IPS-18a (cell line): ENCODE results near the gene COL13A1.

Experiments
- H3K27ac ChIP-seq: one replicate; pipeline ENCODE4 v1.5.1; 2013; ENCODE audit warnings: low read length
- H3K27me3 ChIP-seq: one replicate; pipeline ENCODE4 v1.6.1; 2013; ENCODE audit warnings: mild to moderate bottlenecking, low read length; ENCODE audit not compliant: control insufficient read depth, insufficient read depth
- H3K36me3 ChIP-seq: one replicate; pipeline ENCODE4 v1.6.1; 2013; ENCODE audit warnings: low read depth, low read length; ENCODE audit not compliant: control insufficient read depth
- H3K4me1 ChIP-seq: one replicate; pipeline ENCODE4 v1.6.1; 2013; ENCODE audit warnings: low read depth, low read length; ENCODE audit not compliant: control insufficient read depth
- H3K4me3 ChIP-seq: one replicate; pipeline ENCODE4 v1.5.1; 2013; ENCODE audit warnings: low read length
- H3K9ac ChIP-seq: one replicate; pipeline ENCODE4 v1.6.1; 2013; ENCODE audit warnings: mild to moderate bottlenecking, low read length, moderate library complexity
- H3K9me3 ChIP-seq: one replicate; pipeline ENCODE4 v1.6.1; 2013; ENCODE audit warnings: low read depth, low read length; ENCODE audit not compliant: control insufficient read depth

COL13A1 gene

DNA sequence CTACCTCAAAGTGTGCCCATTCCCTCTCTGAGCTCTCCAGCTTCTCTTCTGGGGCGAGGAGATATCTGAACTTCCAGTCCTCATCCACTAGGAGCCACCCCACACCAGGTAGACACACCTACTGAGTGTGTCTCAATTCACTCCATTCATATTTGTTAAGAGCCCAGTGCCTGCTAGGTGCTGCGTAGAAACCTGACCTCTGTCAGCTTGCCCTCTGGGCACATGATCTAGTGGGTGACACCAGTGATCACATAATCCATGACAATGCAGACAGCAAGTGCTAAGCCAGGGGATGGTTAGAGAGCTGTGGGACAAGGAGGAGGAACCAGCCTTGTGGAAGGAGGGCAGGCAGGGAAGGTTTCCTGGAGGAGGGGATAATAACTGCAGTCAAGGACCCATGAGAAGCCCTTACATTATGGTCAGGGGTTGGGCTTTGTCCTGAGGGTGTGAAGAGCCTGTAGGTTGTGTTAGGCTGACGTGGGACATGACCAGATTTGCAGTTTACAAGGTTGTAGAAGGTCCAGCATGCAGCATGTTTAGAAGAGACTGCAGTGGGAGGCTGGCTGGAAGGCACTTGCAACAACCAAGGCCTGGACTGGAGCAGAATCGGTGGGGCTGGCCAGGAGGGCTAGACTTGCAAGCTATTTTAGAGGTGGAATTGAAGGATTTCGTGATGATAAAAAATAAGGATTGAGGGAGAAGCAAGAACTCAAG, 81.8 kb downstream of the COL13A1 start:
- Histone ChIP-seq H3K4me1 (peaks cover 14% of the 10 kb centered on the region), H3K27ac (no peak overlapping the region)

GRCh38 chr10:69884024-69884367, 82.3 kb downstream of the COL13A1 start:
- Histone ChIP-seq H3K27me3 (no peaks in the 10 kb centered on the region), H3K4me3 (no peak overlapping the region), H3K4me1 (peaks cover 14% of the 10 kb centered on the region), H3K27ac (no peak overlapping the region), H3K36me3 (no peaks in the 10 kb centered on the region), H3K9ac (no peak overlapping the region), H3K9me3 (no peaks in the 10 kb centered on the region)

More for the DNA sequence above, 81.8 kb downstream of the COL13A1 start:
- no peaks in the 10 kb centered on the region for H3K36me3 ChIP-seq
- H3K27me3 ChIP-seq: no peaks in the 10 kb centered on the region
- H3K4me3 ChIP-seq: no peak overlapping the region
- H3K9me3 ChIP-seq: no peaks in the 10 kb centered on the region
- no peak overlapping the region for H3K9ac ChIP-seq

- no peaks in the 10 kb centered on the region for H3K27me3 ChIP-seq
- H3K4me3 ChIP-seq: no peak overlapping the region
- peaks cover 12% of the 10 kb centered on the region for H3K4me1 ChIP-seq
- H3K9me3 ChIP-seq: no peaks in the 10 kb centered on the region
- no peak overlapping the region for H3K27ac ChIP-seq
- H3K36me3 ChIP-seq: no peaks in the 10 kb centered on the region
- H3K9ac ChIP-seq: no peak overlapping the region
These were observed 83.0 kb downstream of the COL13A1 start for GRCh38 chr10:69884686-69885085.

- Histone ChIP-seq H3K9ac (no peak overlapping the region), H3K4me1 (peaks cover 5% of the 10 kb centered on the region), H3K9me3 (no peaks in the 10 kb centered on the region), H3K27me3 (no peaks in the 10 kb centered on the region), H3K27ac (no peak overlapping the region), H3K4me3 (no peak overlapping the region), H3K36me3 (no peaks in the 10 kb centered on the region)
These were observed 83.8 kb downstream of the COL13A1 start for GRCh38 chr10:69885379-69886013.

DNA sequence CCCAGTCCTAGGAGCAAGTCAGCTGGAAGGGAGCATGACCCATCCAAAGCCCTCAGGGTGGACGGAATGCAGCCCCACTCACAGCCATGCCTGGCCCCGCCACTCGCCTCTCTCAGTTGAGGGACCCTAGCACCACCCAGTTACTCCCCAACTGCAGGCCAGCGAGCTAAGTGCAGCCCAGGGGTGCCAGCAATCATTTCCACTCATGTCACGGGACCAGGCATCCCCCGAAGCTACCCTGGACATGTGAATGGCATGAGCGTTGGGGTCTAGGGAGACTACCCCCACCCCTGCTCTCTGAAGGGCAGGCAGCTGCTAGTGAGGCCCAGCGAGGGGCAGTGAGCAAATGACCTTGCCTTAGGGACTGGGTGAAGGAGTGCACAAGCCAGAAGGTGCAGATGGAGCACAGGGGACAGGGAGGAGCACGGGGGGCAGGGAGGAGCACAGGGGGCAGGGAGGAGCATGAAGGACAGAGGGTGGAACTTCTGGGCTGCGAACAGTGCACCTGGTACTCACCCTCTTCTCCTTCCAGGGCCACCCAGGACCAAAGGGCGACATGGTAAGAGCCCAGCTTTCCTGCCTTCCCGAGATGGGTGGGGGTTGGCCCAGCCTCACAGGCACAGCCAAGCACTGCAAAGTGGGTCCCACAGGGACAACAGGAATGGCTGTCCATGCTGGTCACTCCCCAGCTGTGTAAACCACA, 87.3 kb downstream of the COL13A1 start:
- Histone ChIP-seq H3K4me3 (no peak overlapping the region), H3K27ac (no peak overlapping the region), H3K27me3 (no peaks in the 10 kb centered on the region), H3K36me3 (no peaks in the 10 kb centered on the region), H3K9me3 (no peaks in the 10 kb centered on the region), H3K4me1 (no peaks in the 10 kb centered on the region), H3K9ac (no peak overlapping the region)

GRCh38 chr10:69890065-69890847, 88.5 kb downstream of the COL13A1 start:
- H3K27me3 ChIP-seq: no peaks in the 10 kb centered on the region

GRCh38 chr10:69891057-69891617, 89.4 kb downstream of the COL13A1 start:
- Histone ChIP-seq H3K4me1 (no peaks in the 10 kb centered on the region), H3K9me3 (no peaks in the 10 kb centered on the region), H3K9ac (no peak overlapping the region), H3K27me3 (no peaks in the 10 kb centered on the region), H3K36me3 (no peaks in the 10 kb centered on the region), H3K27ac (no peak overlapping the region), H3K4me3 (no peak overlapping the region)

More at GRCh38 chr10:69890065-69890847, 88.5 kb downstream of the COL13A1 start:
- Histone ChIP-seq H3K9ac (no peak overlapping the region), H3K4me3 (no peak overlapping the region), H3K27ac (no peak overlapping the region), H3K36me3 (no peaks in the 10 kb centered on the region), H3K4me1 (no peaks in the 10 kb centered on the region), H3K9me3 (no peaks in the 10 kb centered on the region)

GRCh38 chr10:69892406-69892805, 90.7 kb downstream of the COL13A1 start:
- Histone ChIP-seq H3K36me3 (no peaks in the 10 kb centered on the region), H3K27ac (no peak overlapping the region), H3K4me3 (no peak overlapping the region), H3K27me3 (no peaks in the 10 kb centered on the region), H3K4me1 (peaks cover 2% of the 10 kb centered on the region), H3K9me3 (no peaks in the 10 kb centered on the region), H3K9ac (no peak overlapping the region)

DNA sequence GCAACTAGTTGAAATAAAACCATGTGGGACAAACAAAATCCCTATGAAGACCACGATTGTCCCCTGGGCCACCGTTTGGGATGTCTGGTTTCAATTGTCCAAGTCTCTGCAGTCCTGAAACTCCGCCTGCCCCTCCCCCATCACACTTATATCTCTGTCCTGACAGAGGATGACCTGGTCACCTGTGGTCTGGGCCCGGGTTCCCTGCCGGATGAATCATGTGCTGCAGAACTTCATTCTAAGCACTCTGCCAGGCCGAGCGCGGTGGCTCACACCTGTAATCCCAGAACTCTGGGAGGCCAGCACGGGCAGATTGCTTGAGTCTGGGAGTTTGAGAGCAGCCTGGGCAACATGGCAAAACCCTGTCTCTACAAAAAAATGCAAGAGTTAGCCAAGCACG, 91.1 kb downstream of the COL13A1 start:
- no peak overlapping the region for H3K4me3 ChIP-seq
- no peak overlapping the region for H3K27ac ChIP-seq
- H3K27me3 ChIP-seq: no peaks in the 10 kb centered on the region
- H3K9me3 ChIP-seq: no peaks in the 10 kb centered on the region
- H3K4me1 ChIP-seq: peaks cover 4% of the 10 kb centered on the region
- no peak overlapping the region for H3K9ac ChIP-seq
- no peaks in the 10 kb centered on the region for H3K36me3 ChIP-seq

DNA sequence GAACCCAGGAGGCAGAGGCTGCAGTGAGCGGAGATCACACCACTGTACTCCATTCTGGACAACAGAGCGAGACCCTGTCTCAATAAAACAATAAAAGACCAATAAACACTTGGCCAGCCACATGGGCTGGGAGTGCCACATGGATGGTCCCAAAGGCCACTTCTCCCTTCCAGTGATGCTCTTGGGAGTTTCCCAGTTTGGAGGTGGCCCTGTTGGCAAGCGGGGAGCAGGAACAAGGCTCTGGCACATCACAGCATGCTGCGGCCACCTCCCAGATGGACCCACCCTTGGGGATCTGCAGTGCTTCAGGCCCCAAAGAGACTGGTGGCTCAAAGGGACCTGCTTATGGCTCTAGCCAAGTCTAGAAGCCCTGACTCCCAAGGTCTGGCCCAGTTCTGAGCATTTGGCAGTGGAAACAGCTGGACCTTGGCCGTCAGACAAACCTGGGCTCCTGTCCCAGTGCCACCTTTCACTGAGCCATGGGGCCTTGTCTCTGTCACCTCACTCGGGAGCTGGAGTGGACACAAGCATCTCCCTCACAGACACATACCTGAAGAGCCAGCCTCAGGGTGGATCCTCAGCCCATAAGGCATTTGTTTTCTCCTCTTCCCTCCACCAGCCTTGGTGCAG, 91.7 kb downstream of the COL13A1 start:
- Histone ChIP-seq H3K4me3 (no peak overlapping the region), H3K9me3 (no peaks in the 10 kb centered on the region), H3K36me3 (no peaks in the 10 kb centered on the region), H3K27ac (no peak overlapping the region), H3K27me3 (no peaks in the 10 kb centered on the region), H3K4me1 (peaks cover 4% of the 10 kb centered on the region), H3K9ac (no peak overlapping the region)

DNA sequence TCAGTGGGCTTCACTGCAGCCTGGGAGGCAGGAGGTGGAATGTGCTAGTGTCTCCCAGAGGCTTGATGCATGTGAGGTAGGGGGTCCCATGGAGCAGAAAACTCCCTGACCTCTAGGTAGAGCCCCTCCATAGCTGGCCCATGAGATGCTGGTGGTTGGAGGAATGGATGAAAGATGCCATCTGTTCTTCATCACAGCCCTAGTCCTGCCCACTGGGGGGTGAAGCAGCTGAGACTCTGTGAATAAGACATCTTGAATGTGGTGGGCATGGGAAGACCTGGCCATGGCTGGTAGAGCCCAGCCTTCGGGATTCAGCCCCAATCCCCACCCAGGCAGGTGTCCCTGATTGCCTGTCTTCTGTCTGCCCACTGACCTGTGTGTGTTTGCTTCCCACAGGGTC, 92.5 kb downstream of the COL13A1 start:
- Histone ChIP-seq H3K36me3 (no peaks in the 10 kb centered on the region), H3K9me3 (no peaks in the 10 kb centered on the region), H3K9ac (no peak overlapping the region), H3K27ac (no peak overlapping the region), H3K27me3 (no peaks in the 10 kb centered on the region), H3K4me3 (no peak overlapping the region), H3K4me1 (peaks cover 5% of the 10 kb centered on the region)
